GM19351 (cell line): ENCODE data around the gene GPX7.
A peak's percentile ranks its signal among the peaks of the same experiment; 100 is the strongest.

Experiments used
- ATAC-seq: cut with Tn5 transposase; IDR thresholded peaks from one replicate; pipeline ENCODE4 v1.9.1; 2021; ENCODE audit warnings: mild to moderate bottlenecking, moderate library complexity; ENCODE audit not compliant: unreplicated experiment

The GPX7 gene

GRCh38 chr1:52627028-52627427 is 24.9 kb downstream of the GPX7 start:
- ATAC-seq: no peak

- ATAC-seq: no peak
These were observed 26.6 kb downstream of the GPX7 start for GRCh38 chr1:52628614-52629324.

- ATAC-seq: no peak
These were observed 27.1 kb downstream of the GPX7 start for GRCh38 chr1:52629325-52629643.

GRCh38 chr1:52629667-52630066 is 27.5 kb downstream of the GPX7 start:
- ATAC-seq: no peak

GRCh38 chr1:52631759-52632331 is 29.7 kb downstream of the GPX7 start:
- no peak for ATAC-seq

GRCh38 chr1:52632732-52633290 is 30.6 kb downstream of the GPX7 start, which contains the start of gene SHISAL2A:
TSS of gene SHISAL2A (plus strand) at chr1:52633168. CDS start at chr1:52633494, 326 bp downstream.
- no peak for ATAC-seq

- ATAC-seq: no peak
These were observed 31.2 kb downstream of the GPX7 start for GRCh38 chr1:52633291-52633754.

- ATAC-seq: no peak
These were observed 31.9 kb downstream of the GPX7 start for GRCh38 chr1:52634111-52634510.

GRCh38 chr1:52635321-52636089 is 33.3 kb downstream of the GPX7 start:
- ATAC-seq: no peak

GRCh38 chr1:52636721-52637695 is 34.8 kb downstream of the GPX7 start:
- ATAC-seq: peak; percentile 71

GRCh38 chr1:52637946-52638345 is 35.8 kb downstream of the GPX7 start:
- no peak for ATAC-seq

GRCh38 chr1:52640697-52641096 is 38.5 kb downstream of the GPX7 start:
- no peak for ATAC-seq

GRCh38 chr1:52641307-52641706 is 39.1 kb downstream of the GPX7 start:
- no peak for ATAC-seq

GRCh38 chr1:52645261-52645660 is 43.1 kb downstream of the GPX7 start:
- ATAC-seq: no peak

- ATAC-seq: no peak
These were observed 49.7 kb downstream of the GPX7 start for GRCh38 chr1:52651904-52652303.

- no peak for ATAC-seq
These were observed 51.2 kb downstream of the GPX7 start for GRCh38 chr1:52653207-52653849.

GRCh38 chr1:52654063-52654462 is 51.9 kb downstream of the GPX7 start:
- no peak for ATAC-seq

GRCh38 chr1:52657702-52658101 is 55.5 kb downstream of the GPX7 start:
- no peak for ATAC-seq
